B cell (primary cell): Measurements from ENCODE around the gene CCDC201. TPM values are rescaled to one million over a fixed set of nuclear protein-coding genes. Genes with fewer than 3 reads are reported as not detected.

Experiments used
- ATAC-seq: fragments of 200-7000 bp; cut with Tn5 transposase; one replicate; pipeline ENCODE4 v1.10.0; 2021; ENCODE audit warnings: low read depth, mild to moderate bottlenecking, moderate number of reproducible peaks, moderate library complexity
- CTCF ChIA-PET: fragments of 350-600 bp; sonication (Branson Sonifier 250); formaldehyde crosslinking; loops from one replicate; lab custom pipeline; 2021; ENCODE audit warnings: antibody characterized with exemption, inconsistent platforms; lab: Charles Lee
- POLR2A ChIA-PET: fragments of 350-600 bp; sonication (Branson Sonifier 250); formaldehyde crosslinking; loops from one replicate; lab custom pipeline; 2021; ENCODE audit warnings: antibody characterized with exemption; lab: Charles Lee
- DNase-seq: peaks from one replicate; pipeline ENCODE4 v3.0.0; 2013
- H2AFZ ChIP-seq: 2 replicates; pipeline ENCODE4 v1.6.1; 2012; ENCODE audit warnings: mild to moderate bottlenecking, low read depth, low read length; ENCODE audit not compliant: insufficient read depth, poor library complexity, severe bottlenecking
- H3K27ac ChIP-seq, 2 donors: 1 replicate in 1 of 2; 2 replicates in 1 of 2; pipeline ENCODE4 v1.5.1; 2012 to 2013; ENCODE audit warnings: low read length in 2 of 2, mild to moderate bottlenecking in 2 of 2, moderate library complexity in 1 of 2
- H3K27me3 ChIP-seq, 4 experiments: fragments of 200-600 bp in 1 of 4; sonication (generic) in 1 of 4; replicated peaks in 1 of 4; 1 replicate in 2 of 4; 2 replicates in 2 of 4; pipeline versions ENCODE4 v1.6.1 to v1.7.0; 2013 to 2016; ENCODE audit warnings: low read length in 3 of 4, mild to moderate bottlenecking in 2 of 4, mixed read lengths in 1 of 4, moderate library complexity in 1 of 4; ENCODE audit not compliant: insufficient read depth in 4 of 4, control insufficient read depth in 3 of 4; ENCODE audit errors: control extremely low read depth in 1 of 4
- H3K36me3 ChIP-seq, 2 experiments: replicated peaks in 1 of 2; 1 replicate in 1 of 2; 2 replicates in 1 of 2; pipeline versions ENCODE4 v1.6.1 to v1.7.1; 2013; ENCODE audit warnings: low read length in 1 of 2; ENCODE audit not compliant: insufficient read depth in 2 of 2, control insufficient read depth in 1 of 2; ENCODE audit errors: control extremely low read depth in 1 of 2, extremely low read depth in 1 of 2
- H3K4me1 ChIP-seq, 2 donors: fragments of 200-600 bp in 1 of 2; sonication (generic) in 1 of 2; 1 replicate in 1 of 2; 2 replicates in 1 of 2; pipeline versions ENCODE4 v1.5.1 to v1.6.1; 2013 to 2017; ENCODE audit warnings: low read length in 2 of 2; ENCODE audit not compliant: control insufficient read depth in 2 of 2, insufficient read depth in 2 of 2
- H3K4me2 ChIP-seq: replicated peaks from 2 replicates; pipeline ENCODE3; 2012; ENCODE audit warnings: mild to moderate bottlenecking, low read depth, low read length; ENCODE audit not compliant: poor library complexity, severe bottlenecking
- H3K4me3 ChIP-seq, 5 experiments: fragments of 200-600 bp in 1 of 5; sonication (generic) in 1 of 5; 1 replicate in 3 of 5; 2 replicates in 2 of 5; pipeline versions ENCODE4 v1.5.1 to v1.7.0; 2011 to 2016; ENCODE audit warnings: low read length in 4 of 5, mild to moderate bottlenecking in 4 of 5, low read depth in 2 of 5, control low read depth in 1 of 5, moderate library complexity in 1 of 5; ENCODE audit not compliant: insufficient read depth in 1 of 5; ENCODE audit errors: control extremely low read depth in 1 of 5, extremely low read depth in 1 of 5
- H3K79me2 ChIP-seq: fragments of 200-600 bp; sonication (generic); one replicate; pipeline ENCODE4 v1.6.0; 2016; ENCODE audit warnings: low read length; ENCODE audit not compliant: control insufficient read depth, insufficient read depth
- H3K9ac ChIP-seq: fragments of 200-600 bp; sonication (generic); 2 replicates; pipeline ENCODE4 v1.6.1; 2017; ENCODE audit warnings: mild to moderate bottlenecking, low read length, moderate library complexity
- H3K9me3 ChIP-seq, 3 donors: one replicate each; pipeline versions ENCODE4 v1.6.1 to v1.7.1; 2013; ENCODE audit warnings: low read length in 2 of 3; ENCODE audit not compliant: control insufficient read depth in 2 of 3, insufficient read depth in 1 of 3; ENCODE audit errors: control extremely low read depth in 1 of 3
- H4K20me1 ChIP-seq: 2 replicates; pipeline ENCODE4 v1.6.0; 2012; ENCODE audit warnings: mild to moderate bottlenecking, low read length; ENCODE audit not compliant: insufficient read depth, control insufficient read depth, poor library complexity, severe bottlenecking
- H3K27ac Mint-ChIP-seq: one replicate; pipeline ENCODE4 v1.8.0; 2021; ENCODE audit warnings: mixed read lengths
- H3K27me3 Mint-ChIP-seq: one replicate; pipeline ENCODE4 v1.8.0; 2021; ENCODE audit warnings: mixed read lengths
- H3K4me1 Mint-ChIP-seq: one replicate; pipeline ENCODE4 v1.8.0; 2021; ENCODE audit warnings: mixed read lengths
- H3K4me3 Mint-ChIP-seq: one replicate; pipeline ENCODE4 v1.8.0; 2021; ENCODE audit warnings: mixed read lengths
- H3K9me3 Mint-ChIP-seq: one replicate; pipeline ENCODE4 v1.8.0; 2022; ENCODE audit warnings: mixed read lengths; ENCODE audit not compliant: insufficient read depth
- EZH2 ChIP-seq: IDR thresholded peaks from 2 replicates; pipeline ENCODE4 v1.6.1; 2012; ENCODE audit warnings: borderline replicate concordance, low read depth, mild to moderate bottlenecking, moderate library complexity, low read length; ENCODE audit not compliant: insufficient read depth, poor library complexity, severe bottlenecking
- WGBS: methylation state at CpG from one replicate; pipeline ENCODE4 v1.1.5; 2013; ENCODE audit warnings: missing lambda C conversion rate; ENCODE audit not compliant: insufficient coverage; 5-methylcytosine and 5-hydroxymethylcytosine counted together
- intact Hi-C: fragments of 100-400 bp; cut with micrococcal nuclease; formaldehyde crosslinking; loops from one replicate; pipeline ENCODE4 v1.10.0; 2022
- polyA plus RNA-seq: library from polyadenylated mRNA; depleted of rRNA; stranded (reverse); fragments of >200 nt; gene quantifications from 2 replicates; pipeline ENCODE4 v1.2.3, GENCODE V29; 2012
- total RNA-seq, 2 donors: library from RNA; stranded (reverse); fragments of 120-200 nt in 1 of 2; gene quantifications; 1 replicate in 1 of 2; 2 replicates in 1 of 2; pipeline versions ENCODE4 v1.2.3 to v1.2.4, GENCODE V29; 2013 to 2022
- TF ChIP-seq, protein P1 (sequence below): fragments of 200-600 bp; IDR thresholded peaks from one replicate; pipeline ENCODE4 v1.8.0; 2022; ENCODE audit warnings: antibody characterized with exemption, mild to moderate bottlenecking

CCDC201 gene
- total and polyA plus RNA-seq, 2 donors (not counting 1 experiment from before 2014, with no cell fraction given), result not detected

DNA sequence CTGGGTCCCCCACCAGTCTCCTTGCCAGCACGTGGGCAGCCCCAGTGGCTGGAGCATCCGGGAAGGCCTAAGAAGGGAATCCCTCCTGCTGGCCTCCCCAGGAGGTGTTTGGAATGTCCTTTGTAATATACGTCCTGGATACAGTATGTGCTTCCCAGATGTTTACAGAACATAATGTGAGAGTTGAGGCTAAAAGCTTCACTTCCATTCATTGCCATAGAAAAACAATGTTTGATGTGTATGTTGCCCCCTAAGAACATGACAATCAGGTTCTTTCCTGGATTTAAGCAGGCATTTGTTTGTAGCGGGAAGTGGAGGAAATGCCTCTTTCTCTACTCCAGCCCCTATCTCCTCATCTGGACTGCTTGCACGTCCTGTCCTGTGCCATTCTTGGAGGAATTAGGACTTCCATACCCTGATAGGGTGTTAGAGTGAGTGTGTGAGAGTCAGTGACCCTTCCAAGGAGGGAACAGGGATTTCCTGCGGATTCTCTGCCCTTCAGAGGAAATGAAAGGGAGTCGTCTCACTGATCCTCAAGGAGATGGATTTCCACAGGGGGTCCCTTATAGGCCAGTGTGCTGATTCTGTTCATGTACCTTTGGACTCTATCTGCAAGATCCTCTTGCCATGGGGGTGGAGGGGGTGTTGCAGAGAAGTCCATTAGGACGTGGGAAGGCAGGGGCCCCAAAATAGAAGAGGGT lies 16.6 kb upstream of the CCDC201 start:
- peaks cover 0 to 40% (median 16%) of the 10 kb centered on the region in 4 experiments for H3K27me3 ChIP-seq
- Mint-ChIP-seq H3K9me3 (no peaks in the 10 kb centered on the region), H3K27me3 (peaks cover 70% of the 10 kb centered on the region), H3K27ac (no peak overlapping the region), H3K4me1 (peaks cover 2% of the 10 kb centered on the region), H3K4me3 (no peak overlapping the region)
- TF ChIP-seq, protein P1, sequence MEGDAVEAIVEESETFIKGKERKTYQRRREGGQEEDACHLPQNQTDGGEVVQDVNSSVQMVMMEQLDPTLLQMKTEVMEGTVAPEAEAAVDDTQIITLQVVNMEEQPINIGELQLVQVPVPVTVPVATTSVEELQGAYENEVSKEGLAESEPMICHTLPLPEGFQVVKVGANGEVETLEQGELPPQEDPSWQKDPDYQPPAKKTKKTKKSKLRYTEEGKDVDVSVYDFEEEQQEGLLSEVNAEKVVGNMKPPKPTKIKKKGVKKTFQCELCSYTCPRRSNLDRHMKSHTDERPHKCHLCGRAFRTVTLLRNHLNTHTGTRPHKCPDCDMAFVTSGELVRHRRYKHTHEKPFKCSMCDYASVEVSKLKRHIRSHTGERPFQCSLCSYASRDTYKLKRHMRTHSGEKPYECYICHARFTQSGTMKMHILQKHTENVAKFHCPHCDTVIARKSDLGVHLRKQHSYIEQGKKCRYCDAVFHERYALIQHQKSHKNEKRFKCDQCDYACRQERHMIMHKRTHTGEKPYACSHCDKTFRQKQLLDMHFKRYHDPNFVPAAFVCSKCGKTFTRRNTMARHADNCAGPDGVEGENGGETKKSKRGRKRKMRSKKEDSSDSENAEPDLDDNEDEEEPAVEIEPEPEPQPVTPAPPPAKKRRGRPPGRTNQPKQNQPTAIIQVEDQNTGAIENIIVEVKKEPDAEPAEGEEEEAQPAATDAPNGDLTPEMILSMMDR, result no peak
- TF ChIP-seq EZH2, result no peak
- no peaks in the 10 kb centered on the region for H3K79me2 ChIP-seq
- no peak for DNase-seq
- no peaks in the 10 kb centered on the region for H4K20me1 ChIP-seq
- no peak overlapping the region for H3K27ac ChIP-seq
- no peaks in the 10 kb centered on the region for H3K9me3 ChIP-seq
- no peak for ATAC-seq
- H3K4me3 ChIP-seq, result no peak overlapping the region
- H2AFZ ChIP-seq, result no peak overlapping the region
- CTCF ChIA-PET, result interaction anchor here (0.9 to 1.7 kb wide), 3 partner anchors 12 to 1366 kb away, joined by 3 read pairs; no protein-coding TSS in a partner anchor
- WGBS, result 40% methylated on average over 2 of the region's 8 CpGs
- H3K9ac ChIP-seq, result no peak overlapping the region
- H3K4me2 ChIP-seq, result no peak overlapping the region
- H3K36me3 ChIP-seq, result no peaks in the 10 kb centered on the region
- POLR2A ChIA-PET, result no interaction called here
- H3K4me1 ChIP-seq, result no peaks in the 10 kb centered on the region
- intact Hi-C loops, result no loop called here

DNA sequence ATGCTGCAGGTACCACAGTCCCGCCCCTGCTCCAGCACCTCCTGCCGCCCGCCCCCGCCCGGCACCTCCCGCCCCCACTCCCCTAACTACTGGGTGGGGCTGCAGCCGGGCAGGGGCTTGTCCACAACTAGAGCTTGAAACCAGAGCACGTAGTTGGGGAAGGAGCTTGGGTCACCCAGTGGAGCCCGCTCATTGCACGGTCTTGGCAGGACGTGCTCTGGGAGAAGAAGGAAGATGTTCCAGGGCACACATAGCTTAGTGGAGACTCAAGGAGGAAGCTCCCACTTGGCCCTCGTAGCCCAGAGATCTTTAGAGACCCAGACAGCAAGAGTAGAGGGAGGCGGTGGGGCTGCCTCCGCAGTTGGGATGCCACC lies 16.1 kb upstream of the CCDC201 start:
- Histone ChIP-seq H3K36me3 (no peaks in the 10 kb centered on the region), H3K79me2 (no peaks in the 10 kb centered on the region), H3K4me1 (no peaks in the 10 kb centered on the region), H3K4me2 (no peak overlapping the region), H3K9ac (no peak overlapping the region), H3K27me3 (peaks cover 0 to 35% (median 15%) of the 10 kb centered on the region in 4 experiments), H4K20me1 (no peaks in the 10 kb centered on the region), H2AFZ (peak overlapping the region; percentile 2), H3K27ac (no peak overlapping the region), H3K9me3 (no peaks in the 10 kb centered on the region), H3K4me3 (no peak overlapping the region)
- ATAC-seq (no peak), DNase-seq (no peak)
- Mint-ChIP-seq H3K4me1 (peaks cover 2% of the 10 kb centered on the region), H3K27ac (no peak overlapping the region), H3K27me3 (peaks cover 68% of the 10 kb centered on the region), H3K4me3 (no peak overlapping the region), H3K9me3 (no peaks in the 10 kb centered on the region)
- WGBS, result 18% methylated on average over 7 of the region's 14 CpGs
- TF ChIP-seq, protein P1, result no peak
- no peak for TF ChIP-seq EZH2
- intact Hi-C loops, result no loop called here
- ChIA-PET POLR2A (no interaction called here), CTCF (interaction anchor here (0.9 kb wide), 1 partner anchor 13 kb away, joined by 3 read pairs; no protein-coding TSS in a partner anchor)
